Hepatocyte (in vitro differentiated cells): ENCODE data around the gene WIZ.

Experiments used
- EZH2 ChIP-seq: fragments of 200-600 bp; sonication (generic); IDR thresholded peaks from 2 replicates; pipeline ENCODE4 v1.6.1; 2016; ENCODE audit warnings: antibody characterized with exemption, mild to moderate bottlenecking, borderline replicate concordance
- EZH2phosphoT487 ChIP-seq: fragments of 200-600 bp; sonication (generic); IDR thresholded peaks from one replicate; pipeline ENCODE4 v1.6.1; 2018; ENCODE audit warnings: antibody characterized with exemption, mild to moderate bottlenecking, low read depth, moderate library complexity; ENCODE audit not compliant: unreplicated experiment, severe bottlenecking
- TF ChIP-seq, protein P1 (sequence below): fragments of 200-600 bp; sonication (generic); IDR thresholded peaks from 2 replicates; pipeline ENCODE4 v1.5.1; 2016; ENCODE audit warnings: antibody characterized with exemption, mild to moderate bottlenecking; ENCODE audit not compliant: poor library complexity

DNA sequence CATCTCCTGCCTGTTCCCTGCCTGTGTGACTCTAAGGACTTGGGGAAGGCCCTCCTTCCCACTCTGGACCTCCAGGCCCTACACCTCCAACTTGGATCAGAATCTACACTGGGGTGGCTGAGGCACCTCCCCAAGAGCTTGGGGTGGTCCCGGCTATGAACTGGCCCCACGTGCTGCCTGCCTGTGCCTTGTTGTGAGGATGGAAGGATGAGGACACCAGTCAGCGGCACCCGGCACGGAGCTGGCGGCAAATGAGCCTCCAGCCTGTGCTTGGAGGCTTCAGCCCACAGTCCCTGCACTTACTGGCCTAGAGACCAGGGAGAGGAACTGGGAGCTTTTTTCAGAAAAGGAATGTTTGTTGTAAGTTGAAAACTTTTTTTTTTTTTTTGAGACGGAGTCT is 78.6 kb downstream of the WIZ start:
- TF ChIP-seq, protein P1, sequence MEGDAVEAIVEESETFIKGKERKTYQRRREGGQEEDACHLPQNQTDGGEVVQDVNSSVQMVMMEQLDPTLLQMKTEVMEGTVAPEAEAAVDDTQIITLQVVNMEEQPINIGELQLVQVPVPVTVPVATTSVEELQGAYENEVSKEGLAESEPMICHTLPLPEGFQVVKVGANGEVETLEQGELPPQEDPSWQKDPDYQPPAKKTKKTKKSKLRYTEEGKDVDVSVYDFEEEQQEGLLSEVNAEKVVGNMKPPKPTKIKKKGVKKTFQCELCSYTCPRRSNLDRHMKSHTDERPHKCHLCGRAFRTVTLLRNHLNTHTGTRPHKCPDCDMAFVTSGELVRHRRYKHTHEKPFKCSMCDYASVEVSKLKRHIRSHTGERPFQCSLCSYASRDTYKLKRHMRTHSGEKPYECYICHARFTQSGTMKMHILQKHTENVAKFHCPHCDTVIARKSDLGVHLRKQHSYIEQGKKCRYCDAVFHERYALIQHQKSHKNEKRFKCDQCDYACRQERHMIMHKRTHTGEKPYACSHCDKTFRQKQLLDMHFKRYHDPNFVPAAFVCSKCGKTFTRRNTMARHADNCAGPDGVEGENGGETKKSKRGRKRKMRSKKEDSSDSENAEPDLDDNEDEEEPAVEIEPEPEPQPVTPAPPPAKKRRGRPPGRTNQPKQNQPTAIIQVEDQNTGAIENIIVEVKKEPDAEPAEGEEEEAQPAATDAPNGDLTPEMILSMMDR: no peak
- no peak for TF ChIP-seq EZH2
- TF ChIP-seq EZH2phosphoT487: no peak
